GM12891 (cell line): ENCODE results near the gene RRP36.

Experiments used
- PAX5 ChIP-seq: IDR thresholded peaks from 2 replicates; pipeline ENCODE4 v1.6.1; 2011; ENCODE audit warnings: low read length, moderate library complexity, mild to moderate bottlenecking; ENCODE audit not compliant: insufficient read depth, severe bottlenecking
- POLR2A ChIP-seq: IDR thresholded peaks from 2 replicates; pipeline ENCODE4 v1.6.1; 2011; ENCODE audit warnings: low read depth, low read length, control low read depth
- POLR2AphosphoS5 ChIP-seq: IDR thresholded peaks from 2 replicates; pipeline ENCODE4 v1.6.1; 2011; ENCODE audit warnings: low read depth, low read length, control low read depth
- POU2F2 ChIP-seq: IDR thresholded peaks from 2 replicates; pipeline ENCODE4 v1.6.1; 2011; ENCODE audit warnings: low read depth, mild to moderate bottlenecking, control low read depth, low read length, moderate library complexity
- TAF1 ChIP-seq: IDR thresholded peaks from 2 replicates; pipeline ENCODE4 v1.6.1; 2011; ENCODE audit warnings: low read depth, low read length, control low read depth

DNA sequence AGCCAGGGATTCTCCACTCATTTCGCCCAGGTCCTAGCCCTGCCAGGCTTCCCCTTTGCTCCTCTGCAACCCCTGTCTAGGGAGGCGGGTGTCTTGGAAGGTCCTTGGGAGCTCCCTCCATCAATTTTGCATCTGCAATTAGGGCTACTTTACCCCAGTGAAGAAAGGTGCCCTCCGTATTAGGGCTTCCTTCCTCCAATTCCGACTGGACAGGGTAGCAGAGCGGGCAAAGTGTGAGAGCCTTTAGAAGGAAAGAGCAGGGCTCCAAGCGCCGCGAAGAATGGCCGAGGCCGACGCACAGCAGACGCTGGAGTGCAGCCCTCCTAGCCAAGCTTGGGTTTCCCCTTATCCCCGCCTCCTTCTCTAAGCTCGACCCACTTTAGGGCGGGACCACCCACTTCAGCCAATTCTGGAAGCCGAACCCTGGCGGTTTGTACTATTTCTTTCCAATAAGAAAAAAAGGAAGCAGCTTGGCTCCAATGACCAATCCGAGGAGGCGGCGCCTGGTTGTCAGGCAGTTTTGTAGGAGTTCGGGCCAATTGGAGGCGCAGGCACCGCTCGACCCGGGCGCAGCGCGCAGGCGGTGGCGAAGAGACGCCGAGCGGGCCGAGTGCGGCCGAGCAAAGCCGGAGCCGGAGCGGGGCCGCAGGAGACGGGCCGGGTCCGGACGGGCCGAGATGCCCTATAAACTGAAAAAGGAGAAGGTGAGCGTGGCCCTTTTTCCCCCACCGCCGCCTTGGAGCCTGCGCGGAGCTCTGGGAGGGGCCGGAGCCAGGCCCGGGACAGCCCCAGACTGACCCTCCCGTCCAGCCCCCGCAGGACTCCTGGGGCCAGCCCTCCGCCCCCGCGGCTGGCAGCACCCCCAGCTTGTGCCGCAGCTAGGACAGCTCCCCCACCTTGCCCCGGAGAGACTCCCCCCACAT lies 37.2 kb upstream of the RRP36 start, which contains the start of gene PPP2R5D:
- peak; percentile 91 for TF ChIP-seq POLR2A
- peak; percentile 84 for TF ChIP-seq POLR2AphosphoS5
- peak; percentile 81 for TF ChIP-seq TAF1
- TF ChIP-seq POU2F2: 0 out of 2 replicates have a peak, but pooled peaks have one; percentile 15
- TF ChIP-seq PAX5: peak; percentile 29
